Nephron progenitor cell (in vitro differentiated cells): Measurements from ENCODE around the gene THAP4.

Experiments
- DNase-seq: peaks from one replicate; pipeline ENCODE4 v3.0.0; 2021
- H3K27ac Mint-ChIP-seq: 2 replicates; pipeline ENCODE4 v1.8.0; 2021; ENCODE audit warnings: mild to moderate bottlenecking, moderate library complexity, mixed read lengths
- H3K27me3 Mint-ChIP-seq: 2 replicates; pipeline ENCODE4 v1.8.0; 2021; ENCODE audit warnings: mild to moderate bottlenecking, low read depth, mixed read lengths; ENCODE audit not compliant: poor library complexity
- H3K36me3 Mint-ChIP-seq: 2 replicates; pipeline ENCODE4 v1.8.0; 2021; ENCODE audit warnings: low read depth, mixed read lengths
- H3K4me1 Mint-ChIP-seq: 2 replicates; pipeline ENCODE4 v1.8.0; 2021; ENCODE audit warnings: mixed read lengths
- H3K4me3 Mint-ChIP-seq: 2 replicates; pipeline ENCODE4 v1.8.0; 2021; ENCODE audit warnings: mild to moderate bottlenecking, moderate library complexity, mixed read lengths
- H3K9me3 Mint-ChIP-seq: 2 replicates; pipeline ENCODE4 v1.8.0; 2021; ENCODE audit warnings: mild to moderate bottlenecking, moderate library complexity, mixed read lengths
- CTCF ChIP-seq: fragments of 200-600 bp; sonication (generic); IDR thresholded peaks from 2 replicates; pipeline ENCODE4 v1.5.0; 2021; ENCODE audit warnings: antibody characterized with exemption

Gene THAP4

DNA sequence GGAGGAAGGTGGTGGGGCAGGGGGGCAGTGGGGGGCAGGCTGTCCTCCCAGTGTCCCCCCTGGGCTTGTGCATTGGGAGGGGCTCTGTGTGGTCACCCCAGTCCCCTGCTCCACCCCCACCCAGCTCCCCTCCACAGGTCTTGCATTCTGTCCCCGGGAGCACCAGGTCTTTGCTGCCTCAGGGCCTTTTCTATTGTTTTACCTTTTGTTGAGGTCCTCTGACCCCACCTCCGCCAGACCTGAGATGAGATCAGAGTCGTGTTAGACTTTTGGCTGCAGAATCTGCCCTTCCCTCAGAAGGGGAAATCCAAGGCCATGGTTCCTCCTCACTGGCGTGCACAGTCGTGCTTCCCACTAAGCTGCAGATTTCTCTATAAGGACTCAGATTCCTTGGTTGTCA, 21.3 kb upstream of the THAP4 start:
- H3K27me3 Mint-ChIP-seq, result no peaks in the 10 kb centered on the region
- H3K36me3 Mint-ChIP-seq, result peaks cover 36% of the 10 kb centered on the region
- no peaks in the 10 kb centered on the region for H3K9me3 Mint-ChIP-seq
- H3K4me3 Mint-ChIP-seq, result no peak overlapping the region
- DNase-seq, result no peak
- H3K4me1 Mint-ChIP-seq, result peaks cover 10% of the 10 kb centered on the region
- TF ChIP-seq CTCF, result no peak
- no peak overlapping the region for H3K27ac Mint-ChIP-seq

DNA sequence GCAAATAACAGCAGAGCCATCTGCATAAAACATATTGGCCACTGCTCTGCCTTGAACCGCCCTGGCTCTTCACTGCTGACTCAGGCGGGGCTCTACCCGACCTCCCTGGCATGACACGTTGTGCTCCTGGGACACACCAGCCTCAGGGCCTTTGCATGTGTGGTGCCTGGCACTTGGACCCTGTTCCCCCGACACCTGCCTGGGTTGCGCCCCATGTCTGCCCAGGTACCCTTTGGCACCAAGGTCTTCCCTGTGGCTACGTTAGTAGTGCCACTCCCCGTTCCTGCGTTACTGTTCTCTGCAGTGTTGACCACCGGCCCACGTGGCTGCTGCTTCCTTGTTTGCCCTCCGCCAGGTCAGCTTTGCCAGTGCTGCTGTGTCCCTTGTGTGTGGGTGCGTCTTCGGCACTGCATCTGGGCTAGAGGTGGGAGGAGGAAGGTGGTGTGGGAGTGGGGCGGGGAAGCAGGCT, 20.9 kb upstream of the THAP4 start:
- peaks cover 10% of the 10 kb centered on the region for H3K4me1 Mint-ChIP-seq
- DNase-seq, result no peak
- no peak overlapping the region for H3K4me3 Mint-ChIP-seq
- peak overlapping the region; percentile 83 for H3K27ac Mint-ChIP-seq
- no peaks in the 10 kb centered on the region for H3K27me3 Mint-ChIP-seq
- TF ChIP-seq CTCF, result no peak
- peaks cover 40% of the 10 kb centered on the region for H3K36me3 Mint-ChIP-seq
- no peaks in the 10 kb centered on the region for H3K9me3 Mint-ChIP-seq

GRCh38 chr2:241656190-241656741, 19.3 kb upstream of the THAP4 start:
- DNase-seq, result no peak
- Mint-ChIP-seq H3K27ac (no peak overlapping the region), H3K4me3 (no peak overlapping the region), H3K4me1 (peaks cover 4% of the 10 kb centered on the region), H3K36me3 (peaks cover 50% of the 10 kb centered on the region), H3K9me3 (no peaks in the 10 kb centered on the region), H3K27me3 (no peaks in the 10 kb centered on the region)
- no peak for TF ChIP-seq CTCF

- no peak for DNase-seq
- H3K9me3 Mint-ChIP-seq, result no peaks in the 10 kb centered on the region
- no peaks in the 10 kb centered on the region for H3K27me3 Mint-ChIP-seq
- TF ChIP-seq CTCF, result no peak
- H3K36me3 Mint-ChIP-seq, result peaks cover 52% of the 10 kb centered on the region
- H3K4me3 Mint-ChIP-seq, result no peak overlapping the region
- peak overlapping the region; percentile 29 for H3K27ac Mint-ChIP-seq
- no peaks in the 10 kb centered on the region for H3K4me1 Mint-ChIP-seq
Measured at GRCh38 chr2:241655516-241656189, 18.7 kb upstream of the THAP4 start.

DNA sequence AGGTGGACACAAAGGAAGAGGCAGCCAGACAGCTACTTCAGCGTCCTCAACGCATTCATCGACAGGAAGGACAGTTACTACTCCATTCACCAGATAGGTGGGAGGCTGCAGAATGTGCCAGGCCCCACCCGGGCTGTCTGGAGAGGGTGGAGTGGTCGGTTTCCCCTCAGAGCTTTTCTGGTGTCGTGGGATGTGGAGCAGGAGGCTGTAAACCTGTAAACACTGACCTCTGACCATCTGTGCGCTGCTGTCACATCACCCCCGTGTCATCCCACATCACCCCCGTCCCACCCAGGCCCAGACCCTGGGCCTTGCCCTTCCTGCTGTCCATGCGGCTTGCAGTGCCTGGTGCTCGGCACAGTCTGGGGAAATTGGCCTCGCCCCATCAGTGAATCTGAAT, 17.6 kb upstream of the THAP4 start:
- Mint-ChIP-seq H3K27me3 (no peaks in the 10 kb centered on the region), H3K4me3 (no peak overlapping the region), H3K27ac (no peak overlapping the region), H3K9me3 (no peaks in the 10 kb centered on the region), H3K36me3 (peaks cover 44% of the 10 kb centered on the region), H3K4me1 (no peaks in the 10 kb centered on the region)
- DNase-seq, result no peak
- TF ChIP-seq CTCF, result no peak

DNA sequence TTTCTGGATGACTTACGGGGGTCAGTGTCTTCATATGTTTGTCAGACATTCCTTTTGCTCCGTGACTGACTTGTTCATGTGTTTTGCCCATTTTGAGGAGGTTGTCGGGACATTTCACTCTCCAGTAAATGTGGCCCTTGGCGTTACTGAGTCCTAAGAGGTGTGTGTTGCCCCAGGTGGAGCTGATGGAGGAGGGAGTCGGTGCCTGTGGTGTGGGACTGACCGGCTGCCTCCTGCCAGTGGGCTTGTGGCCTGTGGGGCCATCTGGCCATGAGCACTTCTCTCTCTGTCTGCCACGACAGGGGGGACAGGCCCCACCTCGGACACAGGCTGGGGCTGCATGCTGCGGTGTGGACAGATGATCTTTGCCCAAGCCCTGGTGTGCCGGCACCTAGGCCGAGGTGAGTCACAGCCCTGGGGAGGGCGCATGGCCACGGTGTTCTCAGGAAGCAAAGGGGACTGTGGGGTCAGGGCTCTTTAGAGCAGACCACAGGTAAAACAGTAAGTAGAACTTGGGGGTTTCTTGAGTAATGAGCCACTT, 16.3 kb upstream of the THAP4 start:
- no peak for DNase-seq
- Mint-ChIP-seq H3K27ac (no peak overlapping the region), H3K4me1 (no peaks in the 10 kb centered on the region), H3K27me3 (no peaks in the 10 kb centered on the region), H3K9me3 (no peaks in the 10 kb centered on the region), H3K36me3 (peaks cover 41% of the 10 kb centered on the region), H3K4me3 (no peak overlapping the region)
- no peak for TF ChIP-seq CTCF
